GM12864 (cell line): ENCODE measurements around the gene HNRNPF.
A peak's percentile ranks its signal among the peaks of the same experiment; 100 is the strongest.

Source experiments
- DNase-seq: peaks from one replicate; pipeline ENCODE4 v3.0.0-alpha.2; 2011; ENCODE audit warnings: low read depth
- H3K4me3 ChIP-seq: 2 replicates; pipeline ENCODE4 v1.5.1; 2011; ENCODE audit warnings: mild to moderate bottlenecking, low read depth, low read length, control low read depth
- TF ChIP-seq, protein P1 (sequence below): IDR thresholded peaks from 2 replicates; pipeline ENCODE4 v1.5.1; 2011; ENCODE audit warnings: low read depth, mild to moderate bottlenecking, moderate library complexity, low read length, control low read depth, inconsistent platforms; ENCODE audit errors: missing control alignments

HNRNPF gene

DNA sequence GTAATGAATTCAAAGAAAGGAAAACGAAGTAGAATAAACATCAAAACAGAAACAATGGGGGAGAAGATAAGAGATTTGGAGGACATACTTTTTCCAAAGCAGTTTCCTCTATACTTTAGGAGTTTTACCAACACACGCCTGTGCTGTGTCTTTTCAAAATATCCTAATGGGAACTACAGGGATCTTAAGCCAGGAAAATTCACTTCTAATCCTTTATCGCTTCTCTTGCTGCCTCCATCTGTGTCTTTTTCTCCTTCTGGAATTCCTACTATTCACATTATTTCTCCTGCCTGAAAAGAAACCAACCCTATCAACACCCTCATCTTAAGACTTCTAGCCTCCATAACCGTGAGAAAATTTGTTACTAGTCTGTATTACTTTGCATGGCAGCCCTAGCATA, 6.8 kb downstream of the HNRNPF start:
- TF ChIP-seq, protein P1, sequence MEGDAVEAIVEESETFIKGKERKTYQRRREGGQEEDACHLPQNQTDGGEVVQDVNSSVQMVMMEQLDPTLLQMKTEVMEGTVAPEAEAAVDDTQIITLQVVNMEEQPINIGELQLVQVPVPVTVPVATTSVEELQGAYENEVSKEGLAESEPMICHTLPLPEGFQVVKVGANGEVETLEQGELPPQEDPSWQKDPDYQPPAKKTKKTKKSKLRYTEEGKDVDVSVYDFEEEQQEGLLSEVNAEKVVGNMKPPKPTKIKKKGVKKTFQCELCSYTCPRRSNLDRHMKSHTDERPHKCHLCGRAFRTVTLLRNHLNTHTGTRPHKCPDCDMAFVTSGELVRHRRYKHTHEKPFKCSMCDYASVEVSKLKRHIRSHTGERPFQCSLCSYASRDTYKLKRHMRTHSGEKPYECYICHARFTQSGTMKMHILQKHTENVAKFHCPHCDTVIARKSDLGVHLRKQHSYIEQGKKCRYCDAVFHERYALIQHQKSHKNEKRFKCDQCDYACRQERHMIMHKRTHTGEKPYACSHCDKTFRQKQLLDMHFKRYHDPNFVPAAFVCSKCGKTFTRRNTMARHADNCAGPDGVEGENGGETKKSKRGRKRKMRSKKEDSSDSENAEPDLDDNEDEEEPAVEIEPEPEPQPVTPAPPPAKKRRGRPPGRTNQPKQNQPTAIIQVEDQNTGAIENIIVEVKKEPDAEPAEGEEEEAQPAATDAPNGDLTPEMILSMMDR: no peak
- no peak for DNase-seq
- H3K4me3 ChIP-seq: no peak overlapping the region

DNA sequence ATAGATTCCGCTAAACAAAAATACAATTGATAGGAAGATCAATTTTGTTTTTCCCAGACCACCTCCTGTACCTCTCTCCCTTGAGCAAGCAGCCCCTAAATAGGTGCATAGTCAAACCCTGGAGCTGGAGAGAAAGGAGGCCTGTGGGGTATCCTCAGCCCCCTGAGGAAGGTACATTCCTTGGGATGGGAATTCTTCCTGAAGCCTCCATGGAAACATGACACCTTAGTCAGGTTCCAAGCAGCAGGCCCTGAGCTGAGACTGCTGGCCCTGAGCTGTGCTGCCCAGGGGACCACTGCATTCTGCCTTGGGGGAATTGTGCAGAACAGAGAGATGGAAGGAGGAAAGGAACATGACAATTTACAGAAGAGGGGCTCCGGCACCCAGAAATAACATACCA, 7.4 kb downstream of the HNRNPF start:
- DNase-seq: no peak
- TF ChIP-seq, protein P1: no peak
- peak overlapping the region; percentile 30 for H3K4me3 ChIP-seq

DNA sequence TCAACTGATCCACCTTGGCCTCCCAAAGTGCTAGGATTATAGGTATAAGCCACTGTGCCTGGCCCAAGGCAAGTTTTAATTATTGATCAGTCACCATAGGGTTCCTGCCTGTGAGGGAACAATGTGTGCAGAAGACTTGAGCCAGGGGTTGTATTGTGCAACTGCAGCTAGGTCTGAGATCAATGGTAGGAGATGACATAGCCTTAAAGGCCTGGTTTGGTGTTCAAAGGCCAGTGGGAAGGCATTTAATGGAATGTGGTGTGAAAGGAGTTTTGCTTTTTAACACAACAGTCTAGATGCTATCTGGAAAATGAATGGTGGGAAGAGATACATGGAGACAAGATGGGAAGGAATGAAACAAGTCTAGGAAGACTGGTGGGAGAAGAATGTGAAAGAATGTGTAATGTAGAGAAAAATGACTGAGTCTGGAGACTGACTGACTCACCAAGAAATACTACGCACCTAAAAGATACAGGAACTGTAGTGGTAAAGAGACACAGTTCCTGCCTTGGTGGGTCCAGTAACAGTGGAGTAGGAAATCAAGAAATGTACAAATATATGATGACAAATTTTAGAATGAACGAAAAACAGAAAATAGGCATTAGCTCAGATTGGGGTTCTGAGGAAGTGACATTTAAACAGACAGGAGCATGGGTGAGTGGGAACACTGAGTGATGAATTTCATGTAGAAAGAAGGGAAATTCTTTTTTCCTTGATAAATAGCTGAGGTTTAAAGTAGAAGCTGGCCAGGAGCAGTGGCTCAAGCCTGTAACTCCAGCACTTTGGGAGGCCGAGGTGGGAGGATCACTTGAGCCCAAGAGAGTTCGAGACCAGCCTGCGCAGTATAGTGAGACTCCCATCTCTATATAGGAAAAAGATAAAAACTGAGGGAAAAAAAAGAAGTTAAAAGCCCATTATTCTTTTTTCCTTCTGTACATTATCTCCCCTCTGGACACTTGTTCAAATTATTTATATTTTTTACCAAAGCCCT, 9.4 kb downstream of the HNRNPF start:
- peak overlapping the region; percentile 20 for H3K4me3 ChIP-seq
- TF ChIP-seq, protein P1: no peak
- DNase-seq: no peak

DNA sequence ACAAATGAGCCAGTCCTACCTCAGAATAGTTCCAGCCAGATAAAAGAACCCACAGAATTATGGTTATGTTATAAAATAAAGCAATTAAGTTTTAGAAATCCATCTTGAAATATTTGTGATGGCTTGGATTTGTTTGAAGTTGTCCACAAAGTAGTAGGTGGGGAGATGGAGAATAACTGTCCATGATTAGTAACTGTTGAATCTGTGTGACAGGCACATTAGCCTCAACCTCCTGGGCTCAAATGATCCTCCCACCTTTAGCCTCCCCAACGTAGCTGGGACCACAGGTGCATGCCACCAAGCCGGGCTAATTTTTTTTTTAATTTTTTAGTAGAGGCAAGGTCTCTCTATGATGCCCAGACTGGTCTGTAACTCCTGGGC, 10.1 kb downstream of the HNRNPF start:
- no peak for DNase-seq
- peak overlapping the region; percentile 89; the same call in 1 of the 2 replicates for H3K4me3 ChIP-seq

DNA sequence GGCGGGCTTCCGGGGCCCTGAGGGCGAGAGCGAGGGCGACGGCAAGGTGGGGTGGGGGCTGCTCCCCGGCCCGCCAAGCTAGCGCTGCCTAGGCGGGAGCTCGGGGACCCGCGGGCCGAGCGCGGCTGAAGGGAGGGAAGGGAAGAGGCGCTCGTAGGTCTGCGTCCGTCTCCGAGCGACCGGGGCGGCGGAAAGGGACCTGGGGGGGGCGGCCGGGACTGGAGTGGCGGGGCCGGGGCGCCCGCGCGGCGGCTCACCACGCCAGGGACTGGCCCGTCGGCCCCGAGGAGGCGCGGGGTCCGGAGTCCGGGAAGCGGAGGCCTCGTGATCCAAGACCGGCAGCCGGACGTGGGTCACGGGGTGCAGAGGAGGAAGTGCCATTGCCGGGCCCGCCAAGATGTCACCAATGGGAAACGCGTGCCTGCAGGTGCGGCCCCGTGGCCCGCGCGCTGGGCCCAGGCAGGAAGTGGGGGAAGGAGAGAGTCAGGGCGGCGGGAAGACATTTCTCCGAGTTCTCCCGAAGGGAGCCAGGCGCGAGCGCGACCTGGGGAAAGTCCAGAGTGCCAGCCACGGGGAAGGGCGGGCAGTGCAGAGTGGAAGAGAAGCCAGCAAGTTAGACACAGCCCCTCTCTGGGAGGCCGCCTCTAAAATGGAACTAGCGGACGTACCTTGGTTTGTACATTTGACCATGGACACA, 11.9 kb downstream of the HNRNPF start:
- DNase-seq: no peak
- TF ChIP-seq, protein P1: no peak
- peak overlapping the region; percentile 89 for H3K4me3 ChIP-seq

More for the DNA sequence above, 10.1 kb downstream of the HNRNPF start:
- TF ChIP-seq, protein P1: no peak

DNA sequence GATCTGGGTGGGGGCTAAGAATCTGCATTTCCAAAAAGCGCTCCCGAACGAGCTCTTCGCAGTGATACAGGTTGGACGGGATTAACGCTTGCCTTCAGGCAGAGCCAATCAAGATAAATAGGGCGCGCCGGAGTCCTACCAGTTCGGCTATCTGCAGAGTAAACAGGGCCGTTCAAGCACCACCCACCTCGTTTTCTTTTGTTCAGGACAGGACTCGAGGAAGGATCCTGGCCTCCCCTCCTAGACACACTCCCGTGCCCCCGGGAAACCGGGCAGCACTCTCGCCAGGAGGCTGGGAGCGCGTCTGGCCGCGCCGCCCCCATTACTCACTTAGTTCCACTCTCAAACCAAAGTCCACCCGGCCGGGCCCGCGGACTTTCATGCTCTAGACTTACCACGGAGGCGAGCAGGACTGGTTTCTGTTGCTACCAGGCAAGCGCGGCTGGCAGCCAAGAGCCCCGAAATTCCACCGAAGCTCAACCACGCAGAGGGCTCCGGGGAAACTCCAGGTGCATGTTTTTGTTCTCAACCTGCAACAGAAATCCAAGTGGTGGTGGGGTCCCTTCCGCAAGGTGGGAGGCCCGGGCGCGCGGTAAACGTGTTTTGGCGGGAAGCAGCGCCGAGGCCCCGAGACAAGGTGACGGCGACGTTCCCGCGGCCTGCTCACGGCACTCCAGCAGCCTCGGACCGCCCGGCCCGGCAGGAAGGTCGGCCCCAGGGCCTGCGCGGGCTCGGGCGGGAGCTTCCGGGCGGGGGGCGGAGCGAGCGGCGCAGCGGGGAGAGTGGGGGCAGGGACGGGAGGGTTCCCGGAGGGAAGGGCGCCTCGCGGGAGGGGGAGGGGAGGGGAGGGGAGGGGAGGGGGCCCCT, 12.7 kb downstream of the HNRNPF start:
- TF ChIP-seq, protein P1: no peak
- no peak for DNase-seq
- H3K4me3 ChIP-seq: peak overlapping the region; percentile 89
